Measurements from ENCODE around the gene NFATC2. TPM values are rescaled to one million over a fixed set of nuclear protein-coding genes. Genes with fewer than 3 reads are reported as not detected.

The NFATC2 gene
- total RNA-seq, 2 donors from 2014 or later, result 4.3 to 8.4 TPM

DNA sequence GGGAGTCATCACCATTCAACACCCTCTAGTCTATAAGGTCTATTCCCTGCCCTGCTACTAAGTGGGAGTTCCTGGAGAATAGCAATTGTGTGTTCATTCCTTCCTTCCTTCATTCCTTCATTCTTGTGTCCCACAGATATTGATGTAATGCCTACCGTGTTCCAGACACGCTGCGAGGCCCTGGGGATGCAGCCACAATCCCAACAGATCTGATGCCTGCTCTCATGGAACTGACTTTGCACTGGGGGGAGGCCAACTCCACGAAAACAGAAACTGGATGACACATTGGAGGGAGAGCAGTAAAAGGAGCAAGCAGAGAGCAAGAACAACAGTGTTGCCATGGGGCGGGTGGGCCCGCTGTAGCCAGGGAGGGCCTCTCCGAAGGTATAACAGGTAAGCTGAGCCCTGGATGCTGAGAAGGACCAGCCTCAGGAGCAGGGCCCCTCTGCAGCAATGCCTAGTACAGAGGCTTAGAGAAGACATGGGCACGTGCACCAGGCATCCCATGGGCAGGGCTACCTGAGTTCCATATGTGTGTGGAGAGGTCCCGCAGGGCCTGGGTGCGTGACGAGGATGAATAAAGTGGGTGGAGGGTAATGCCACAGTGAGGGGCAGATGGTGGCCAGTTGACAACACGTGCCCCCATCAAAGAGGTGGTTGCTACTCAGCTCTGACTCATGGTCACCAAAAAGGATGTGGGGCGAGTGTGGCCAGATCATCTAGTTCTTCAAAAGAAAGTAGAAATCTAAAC is 173.9 kb downstream of the NFATC2 start:
- Histone ChIP-seq H3K27me3 (replicated peaks; ENCODE audit: insufficient read depth) (no peaks in the 10 kb centered on the region), H3K4me1 (replicated peaks) (no peaks in the 10 kb centered on the region), H3K27ac (no peak overlapping the region), H3K9me3 (no peaks in the 10 kb centered on the region), H3K36me3 (no peaks in the 10 kb centered on the region), H3K4me3 (no peak overlapping the region)
- DNase-seq (ENCODE audit: low spot score), result no peak
- intact Hi-C loops (cut with DNase I), result no loop called here
- no peak for TF ChIP-seq POLR2AphosphoS5 (IDR thresholded peaks at IDR 0.05)
- TF ChIP-seq, protein P1, sequence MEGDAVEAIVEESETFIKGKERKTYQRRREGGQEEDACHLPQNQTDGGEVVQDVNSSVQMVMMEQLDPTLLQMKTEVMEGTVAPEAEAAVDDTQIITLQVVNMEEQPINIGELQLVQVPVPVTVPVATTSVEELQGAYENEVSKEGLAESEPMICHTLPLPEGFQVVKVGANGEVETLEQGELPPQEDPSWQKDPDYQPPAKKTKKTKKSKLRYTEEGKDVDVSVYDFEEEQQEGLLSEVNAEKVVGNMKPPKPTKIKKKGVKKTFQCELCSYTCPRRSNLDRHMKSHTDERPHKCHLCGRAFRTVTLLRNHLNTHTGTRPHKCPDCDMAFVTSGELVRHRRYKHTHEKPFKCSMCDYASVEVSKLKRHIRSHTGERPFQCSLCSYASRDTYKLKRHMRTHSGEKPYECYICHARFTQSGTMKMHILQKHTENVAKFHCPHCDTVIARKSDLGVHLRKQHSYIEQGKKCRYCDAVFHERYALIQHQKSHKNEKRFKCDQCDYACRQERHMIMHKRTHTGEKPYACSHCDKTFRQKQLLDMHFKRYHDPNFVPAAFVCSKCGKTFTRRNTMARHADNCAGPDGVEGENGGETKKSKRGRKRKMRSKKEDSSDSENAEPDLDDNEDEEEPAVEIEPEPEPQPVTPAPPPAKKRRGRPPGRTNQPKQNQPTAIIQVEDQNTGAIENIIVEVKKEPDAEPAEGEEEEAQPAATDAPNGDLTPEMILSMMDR (IDR thresholded peaks at IDR 0.05), result no peak
- no peak for TF ChIP-seq POLR2A (IDR thresholded peaks at IDR 0.05)
- 87% methylated on average over 13 of the region's 13 CpGs for WGBS

DNA sequence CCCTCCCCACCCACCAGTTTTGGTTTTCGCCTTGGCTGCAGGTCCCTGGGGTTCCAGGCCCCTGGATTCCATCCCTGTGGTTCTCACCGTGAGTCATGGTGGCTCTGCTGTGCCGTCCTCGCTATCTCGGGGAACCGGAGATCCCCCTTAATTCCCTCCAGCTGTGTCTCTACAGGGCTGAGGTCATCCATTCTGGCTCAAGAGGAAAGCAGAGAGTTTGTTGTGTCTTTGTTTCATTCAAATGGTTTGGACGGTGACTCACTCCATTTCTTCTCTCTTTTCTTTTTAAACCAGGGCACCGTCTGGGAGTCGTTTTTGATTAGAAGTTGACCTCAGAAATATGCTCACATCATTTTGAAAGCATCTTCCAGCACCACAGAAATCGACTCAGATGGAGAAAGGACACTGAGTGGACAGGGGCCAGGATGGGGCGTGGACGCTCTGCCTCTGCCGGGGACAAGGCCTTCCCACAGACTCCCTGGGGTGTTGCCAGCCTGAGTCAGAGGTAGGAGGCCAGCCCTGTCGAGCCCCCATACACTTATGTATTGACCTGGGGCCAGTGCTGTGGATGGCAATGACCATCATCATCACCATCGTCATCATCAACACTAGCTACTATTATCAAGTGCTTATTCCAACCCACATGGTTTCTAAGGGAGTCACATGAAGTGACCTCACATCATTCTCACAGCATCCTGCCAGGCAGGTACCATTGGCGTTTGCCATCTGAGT is 176.2 kb downstream of the NFATC2 start:
- TF ChIP-seq POLR2AphosphoS5 (IDR thresholded peaks at IDR 0.05), result no peak
- TF ChIP-seq, protein P1 (IDR thresholded peaks at IDR 0.05), result no peak
- TF ChIP-seq POLR2A (IDR thresholded peaks at IDR 0.05), result no peak
- Histone ChIP-seq H3K36me3 (no peaks in the 10 kb centered on the region), H3K27me3 (replicated peaks; ENCODE audit: insufficient read depth) (no peaks in the 10 kb centered on the region), H3K27ac (no peak overlapping the region), H3K9me3 (no peaks in the 10 kb centered on the region), H3K4me1 (replicated peaks) (no peaks in the 10 kb centered on the region), H3K4me3 (no peak overlapping the region)
- intact Hi-C loops (cut with DNase I), result no loop called here
- WGBS, result 59% methylated on average over 16 of the region's 16 CpGs
- no peak for DNase-seq (ENCODE audit: low spot score)

DNA sequence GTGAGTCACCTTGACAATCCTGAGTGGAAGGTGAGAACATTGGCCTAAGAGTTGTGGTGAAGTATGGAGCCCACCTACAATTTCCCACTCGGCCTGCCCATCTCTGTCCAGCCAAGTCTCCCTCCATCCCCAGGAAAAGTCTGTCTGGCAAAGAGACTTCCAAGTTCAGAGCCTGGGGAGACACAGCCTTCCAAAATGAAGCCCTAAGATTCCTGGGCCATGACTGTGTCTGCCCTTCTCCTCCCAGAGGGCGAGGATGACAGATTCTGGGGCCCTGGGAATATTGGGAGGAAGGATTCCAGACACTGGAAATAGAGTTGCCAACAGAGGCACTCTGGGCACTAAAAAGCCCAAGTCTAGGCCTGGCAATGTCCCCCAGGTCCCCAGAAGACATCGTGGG is 176.8 kb downstream of the NFATC2 start:
- 89% methylated on average over 3 of the region's 3 CpGs for WGBS
- Histone ChIP-seq H3K27me3 (replicated peaks; ENCODE audit: insufficient read depth) (no peaks in the 10 kb centered on the region), H3K36me3 (no peaks in the 10 kb centered on the region), H3K4me3 (no peak overlapping the region), H3K4me1 (replicated peaks) (no peaks in the 10 kb centered on the region), H3K27ac (no peak overlapping the region), H3K9me3 (no peaks in the 10 kb centered on the region)
- intact Hi-C loops (cut with DNase I), result no loop called here
- TF ChIP-seq, protein P1 (IDR thresholded peaks at IDR 0.05), result no peak
- no peak for TF ChIP-seq POLR2A (IDR thresholded peaks at IDR 0.05)
- no peak for TF ChIP-seq POLR2AphosphoS5 (IDR thresholded peaks at IDR 0.05)
- no peak for DNase-seq (ENCODE audit: low spot score)

DNA sequence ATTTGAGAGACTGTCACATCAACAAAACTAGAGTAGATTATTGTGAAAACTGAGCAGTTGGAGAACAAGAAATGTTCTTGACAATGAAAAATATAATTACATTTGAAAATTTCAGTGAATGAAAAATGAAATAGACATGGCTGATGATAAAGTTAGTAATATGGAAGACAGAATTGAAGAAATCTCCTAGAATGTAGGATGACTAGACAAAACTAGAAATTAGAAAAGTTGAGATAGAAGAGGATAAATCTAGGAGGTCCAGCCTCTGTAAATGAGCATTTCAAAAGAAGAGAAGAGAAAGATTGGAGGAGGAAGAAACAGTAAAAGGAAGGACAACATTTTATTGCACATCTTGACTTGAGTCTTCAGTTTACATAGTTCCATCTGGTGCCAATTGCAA is 178.7 kb downstream of the NFATC2 start:
- intact Hi-C loops (cut with DNase I), result no loop called here
- H3K9me3 ChIP-seq, result no peaks in the 10 kb centered on the region
- DNase-seq (ENCODE audit: low spot score), result no peak
- H3K36me3 ChIP-seq, result no peaks in the 10 kb centered on the region
- no peak for TF ChIP-seq POLR2A (IDR thresholded peaks at IDR 0.05)
- TF ChIP-seq, protein P1 (IDR thresholded peaks at IDR 0.05), result no peak
- TF ChIP-seq POLR2AphosphoS5 (IDR thresholded peaks at IDR 0.05), result no peak
- H3K4me3 ChIP-seq, result no peak overlapping the region
- H3K4me1 ChIP-seq (replicated peaks), result no peaks in the 10 kb centered on the region
- H3K27me3 ChIP-seq (replicated peaks; ENCODE audit: insufficient read depth), result no peaks in the 10 kb centered on the region
- H3K27ac ChIP-seq, result no peak overlapping the region
